Glutamatergic neuron (in vitro differentiated cells): ENCODE results near the gene C12orf56. TPM values are rescaled to one million over a fixed set of nuclear protein-coding genes. Genes with fewer than 3 reads are reported as not detected.
"Not testable (repeated sequence)": the region's sequence is repeated elsewhere in the genome, so short reads cannot be mapped to it uniquely, and the experiment has no call there.

Experiments
- DNase-seq: peaks from one replicate; pipeline ENCODE4 v3.0.0; 2022
- H3K27ac Mint-ChIP-seq: one replicate; pipeline ENCODE4 v1.8.0; 2020; ENCODE audit warnings: mild to moderate bottlenecking, mixed read lengths, inconsistent platforms; ENCODE audit not compliant: unreplicated experiment
- H3K27me3 Mint-ChIP-seq: one replicate; pipeline ENCODE4 v1.8.0; 2020; ENCODE audit warnings: mild to moderate bottlenecking, moderate library complexity, mixed read lengths, inconsistent platforms; ENCODE audit not compliant: unreplicated experiment
- H3K36me3 Mint-ChIP-seq: one replicate; pipeline ENCODE4 v1.8.0; 2020; ENCODE audit warnings: mild to moderate bottlenecking, mixed read lengths, inconsistent platforms; ENCODE audit not compliant: unreplicated experiment
- H3K4me1 Mint-ChIP-seq: one replicate; pipeline ENCODE4 v1.8.0; 2020; ENCODE audit warnings: mild to moderate bottlenecking, low read depth, mixed read lengths, inconsistent platforms; ENCODE audit not compliant: unreplicated experiment
- H3K4me3 Mint-ChIP-seq: one replicate; pipeline ENCODE4 v1.8.0; 2020; ENCODE audit warnings: mild to moderate bottlenecking, mixed read lengths, inconsistent platforms; ENCODE audit not compliant: unreplicated experiment
- H3K9me3 Mint-ChIP-seq: one replicate; pipeline ENCODE4 v1.8.0; 2020; ENCODE audit warnings: mild to moderate bottlenecking, moderate library complexity, mixed read lengths, inconsistent platforms; ENCODE audit not compliant: unreplicated experiment
- total RNA-seq: library from RNA; stranded (reverse); fragmentation: NEBNext Ultra II Directional; extraction: Animal tissue kit (Norgen Biotek cat#: 25700); gene quantifications from one replicate; pipeline ENCODE4 v1.2.1, GENCODE V29; 2021; ENCODE audit not compliant: unreplicated experiment
- TF ChIP-seq, protein P1 (sequence below): fragments of 200-600 bp; sonication (generic); IDR thresholded peaks from one replicate; pipeline ENCODE4 v1.5.0; 2021; ENCODE audit not compliant: partially characterized antibody, unreplicated experiment

Gene C12orf56
- total RNA-seq, 1 donor from 2014 or later, result 1.8 TPM

DNA sequence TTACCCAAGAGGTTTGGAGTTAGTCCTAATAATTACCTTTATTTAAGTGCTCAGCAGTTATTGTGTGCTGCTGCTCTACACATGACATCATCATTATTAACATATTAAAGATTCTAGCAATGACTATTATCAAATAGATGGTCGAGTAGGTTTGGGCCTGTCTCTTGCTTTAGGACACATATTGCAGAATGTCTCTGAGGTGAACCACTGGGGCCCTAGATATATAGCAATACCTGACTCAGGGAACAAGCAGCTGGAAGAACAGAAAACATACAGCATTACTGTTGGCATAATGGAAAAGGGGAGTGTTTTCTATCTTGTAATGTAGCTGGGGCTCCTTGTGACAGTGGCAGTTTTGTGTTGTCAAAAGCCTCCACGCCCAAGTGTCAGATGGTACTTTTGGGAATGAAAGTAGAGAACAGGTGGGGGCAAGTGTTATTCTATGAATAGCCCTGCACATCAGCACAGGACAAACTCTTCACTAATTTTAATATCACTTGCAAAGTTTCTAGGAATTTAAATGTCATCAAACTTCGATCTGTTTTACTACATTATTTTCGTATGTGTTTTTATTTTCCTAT, 54.6 kb downstream of the C12orf56 start:
- H3K36me3 Mint-ChIP-seq, result no peaks in the 10 kb centered on the region
- H3K4me1 Mint-ChIP-seq, result no peaks in the 10 kb centered on the region
- DNase-seq, result no peak
- no peak overlapping the region for H3K27ac Mint-ChIP-seq
- H3K9me3 Mint-ChIP-seq, result no peaks in the 10 kb centered on the region
- H3K4me3 Mint-ChIP-seq, result no peak overlapping the region
- no peaks in the 10 kb centered on the region for H3K27me3 Mint-ChIP-seq
- TF ChIP-seq, protein P1, sequence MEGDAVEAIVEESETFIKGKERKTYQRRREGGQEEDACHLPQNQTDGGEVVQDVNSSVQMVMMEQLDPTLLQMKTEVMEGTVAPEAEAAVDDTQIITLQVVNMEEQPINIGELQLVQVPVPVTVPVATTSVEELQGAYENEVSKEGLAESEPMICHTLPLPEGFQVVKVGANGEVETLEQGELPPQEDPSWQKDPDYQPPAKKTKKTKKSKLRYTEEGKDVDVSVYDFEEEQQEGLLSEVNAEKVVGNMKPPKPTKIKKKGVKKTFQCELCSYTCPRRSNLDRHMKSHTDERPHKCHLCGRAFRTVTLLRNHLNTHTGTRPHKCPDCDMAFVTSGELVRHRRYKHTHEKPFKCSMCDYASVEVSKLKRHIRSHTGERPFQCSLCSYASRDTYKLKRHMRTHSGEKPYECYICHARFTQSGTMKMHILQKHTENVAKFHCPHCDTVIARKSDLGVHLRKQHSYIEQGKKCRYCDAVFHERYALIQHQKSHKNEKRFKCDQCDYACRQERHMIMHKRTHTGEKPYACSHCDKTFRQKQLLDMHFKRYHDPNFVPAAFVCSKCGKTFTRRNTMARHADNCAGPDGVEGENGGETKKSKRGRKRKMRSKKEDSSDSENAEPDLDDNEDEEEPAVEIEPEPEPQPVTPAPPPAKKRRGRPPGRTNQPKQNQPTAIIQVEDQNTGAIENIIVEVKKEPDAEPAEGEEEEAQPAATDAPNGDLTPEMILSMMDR, result no peak

DNA sequence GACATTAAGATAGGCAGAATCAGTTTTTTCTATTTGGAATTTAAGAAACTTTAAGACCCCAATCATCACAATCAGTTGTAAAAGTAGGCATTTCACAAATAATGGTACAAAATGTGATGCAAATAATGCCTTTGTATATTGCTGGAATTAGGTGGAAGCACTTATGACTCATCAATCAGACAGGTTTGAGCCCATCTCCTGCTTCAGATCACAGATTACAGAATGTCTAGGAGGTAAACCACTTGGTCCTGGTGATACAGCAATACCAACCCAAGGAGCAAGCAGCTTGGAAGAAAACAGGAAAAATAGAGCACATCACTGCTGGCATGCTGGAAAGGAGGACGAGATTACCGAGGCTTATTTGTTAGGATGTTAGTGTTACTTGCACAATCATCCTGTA, 57.6 kb downstream of the C12orf56 start:
- H3K4me3 Mint-ChIP-seq, result no peak overlapping the region
- H3K9me3 Mint-ChIP-seq, result no peaks in the 10 kb centered on the region
- TF ChIP-seq, protein P1, result no peak
- H3K27me3 Mint-ChIP-seq, result no peaks in the 10 kb centered on the region
- no peaks in the 10 kb centered on the region for H3K36me3 Mint-ChIP-seq
- DNase-seq, result no peak
- H3K4me1 Mint-ChIP-seq, result no peaks in the 10 kb centered on the region
- H3K27ac Mint-ChIP-seq, result no peak overlapping the region

DNA sequence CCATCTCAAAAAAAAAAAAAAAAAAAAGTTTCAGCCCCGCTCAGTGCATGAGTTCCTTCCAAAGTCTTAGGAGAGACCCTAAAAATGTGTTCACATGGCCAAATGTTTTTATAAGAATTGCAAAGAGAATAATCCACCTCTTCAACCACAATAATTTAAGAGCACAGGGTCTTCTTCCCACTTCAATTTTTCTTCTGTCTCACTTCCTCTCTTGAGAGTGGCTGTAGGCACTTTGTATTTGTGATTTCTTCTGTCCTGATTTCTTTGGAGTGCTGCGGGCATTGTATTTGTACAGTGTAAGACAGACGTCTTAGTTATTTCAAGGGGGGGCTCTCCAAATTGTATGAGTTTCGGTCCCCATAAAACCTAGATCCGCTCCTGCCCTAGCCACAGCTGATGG, 58.3 kb downstream of the C12orf56 start:
- TF ChIP-seq, protein P1, result no peak
- Mint-ChIP-seq H3K27ac (no peak overlapping the region), H3K27me3 (no peaks in the 10 kb centered on the region), H3K4me1 (no peaks in the 10 kb centered on the region), H3K4me3 (no peak overlapping the region), H3K36me3 (no peaks in the 10 kb centered on the region), H3K9me3 (no peaks in the 10 kb centered on the region)
- DNase-seq, result no peak

DNA sequence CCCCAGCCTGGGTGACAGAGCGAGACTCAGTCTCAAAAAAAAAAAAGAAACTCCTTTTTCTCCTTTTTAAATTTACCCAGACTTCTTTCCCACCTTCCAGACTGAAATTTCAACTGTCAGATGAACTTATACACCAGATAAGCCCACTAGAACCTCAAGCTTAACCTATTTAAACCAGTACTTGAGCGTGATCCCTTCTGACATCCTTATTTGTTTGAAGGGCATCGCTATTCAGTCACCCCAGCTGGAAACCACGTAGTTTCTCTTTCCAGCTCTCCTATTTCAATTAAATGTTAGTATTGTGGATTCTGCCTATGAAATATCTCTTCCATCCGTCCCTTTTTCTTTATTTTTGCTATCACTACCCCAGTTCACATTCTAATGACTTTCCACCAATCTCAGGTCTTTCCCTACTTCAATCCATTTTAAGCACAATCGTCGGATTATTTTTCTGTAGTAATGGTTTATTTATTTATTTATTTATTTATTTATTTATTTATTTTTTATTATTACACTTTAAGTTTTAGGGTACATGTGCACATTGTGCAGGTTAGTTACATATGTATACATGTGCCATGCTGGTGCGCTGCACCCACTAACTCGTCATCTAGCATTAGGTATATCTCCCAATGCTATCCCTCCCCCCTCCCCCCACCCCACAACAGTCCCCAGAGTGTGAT, 61.4 kb downstream of the C12orf56 start:
- H3K9me3 Mint-ChIP-seq, H3K4me3 Mint-ChIP-seq, H3K4me1 Mint-ChIP-seq, H3K27ac Mint-ChIP-seq, DNase-seq, H3K27me3 Mint-ChIP-seq, H3K36me3 Mint-ChIP-seq: not testable (repeated sequence)

DNA sequence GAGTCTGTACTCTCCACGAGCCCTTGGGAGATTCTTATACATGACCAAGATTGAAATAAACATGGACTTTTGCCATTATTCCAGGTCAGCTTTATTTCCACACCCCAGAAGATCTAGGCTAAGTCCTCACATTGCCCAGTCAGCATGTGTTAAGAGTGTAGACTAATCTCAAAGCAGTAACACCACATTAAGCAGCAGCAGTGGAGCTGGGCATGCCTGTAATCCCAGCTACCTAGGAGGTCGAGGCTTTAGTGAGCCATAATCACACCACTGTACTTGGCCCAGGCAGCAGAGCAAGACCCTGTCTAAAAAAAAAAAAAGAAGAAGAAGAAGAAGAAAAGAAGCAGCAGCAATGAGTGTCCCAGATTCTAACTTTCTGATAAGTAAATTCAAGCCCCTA, 65.5 kb downstream of the C12orf56 start:
- H3K27me3 Mint-ChIP-seq, result no peaks in the 10 kb centered on the region
- TF ChIP-seq, protein P1, result no peak
- no peaks in the 10 kb centered on the region for H3K4me1 Mint-ChIP-seq
- H3K4me3 Mint-ChIP-seq, result no peak overlapping the region
- no peak overlapping the region for H3K27ac Mint-ChIP-seq
- no peaks in the 10 kb centered on the region for H3K36me3 Mint-ChIP-seq
- DNase-seq, result no peak
- no peaks in the 10 kb centered on the region for H3K9me3 Mint-ChIP-seq
